DLD1 (cell line): ENCODE data around the gene TUBA8.
"Not testable (repeated sequence)": the region's sequence is repeated elsewhere in the genome, so short reads cannot be mapped to it uniquely, and the experiment has no call there.

Experiments
- in situ Hi-C: cut with HindIII; loops from 2 replicates; pipeline ENCODE4 v1.10.0; 2017; ENCODE audit warnings: low sequenced_read_pairs

Gene TUBA8

GRCh38 chr22:18104566-18104965 is 6.0 kb upstream of the TUBA8 start:
- in situ Hi-C loops: no loop called here

GRCh38 chr22:18105981-18106380 is 4.6 kb upstream of the TUBA8 start:
- in situ Hi-C loops: not testable (repeated sequence)

GRCh38 chr22:18106550-18107341 is 3.9 kb upstream of the TUBA8 start:
- in situ Hi-C loops: not testable (repeated sequence)

- in situ Hi-C loops: no loop called here
Measured at GRCh38 chr22:18108187-18108586, 2.4 kb upstream of the TUBA8 start.

GRCh38 chr22:18109410-18110193 is 1.0 kb upstream of the TUBA8 start:
- in situ Hi-C loops: no loop called here

- in situ Hi-C loops: no loop called here
Measured at GRCh38 chr22:18110954-18111758, 547 bp downstream of the TUBA8 start.

GRCh38 chr22:18111759-18112330 is 1.2 kb downstream of the TUBA8 start:
- in situ Hi-C loops: no loop called here

- in situ Hi-C loops: no loop called here
Measured at GRCh38 chr22:18112440-18112839, 1.8 kb downstream of the TUBA8 start.

GRCh38 chr22:18113680-18114394 is 3.2 kb downstream of the TUBA8 start:
- in situ Hi-C loops: no loop called here

GRCh38 chr22:18114495-18114894 is 3.9 kb downstream of the TUBA8 start:
- in situ Hi-C loops: no loop called here

- in situ Hi-C loops: no loop called here
Measured at GRCh38 chr22:18114976-18115652, 4.5 kb downstream of the TUBA8 start.

- in situ Hi-C loops: no loop called here
Measured at GRCh38 chr22:18115906-18116371, 5.3 kb downstream of the TUBA8 start.

- in situ Hi-C loops: no loop called here
Measured at GRCh38 chr22:18116634-18117033, 6.0 kb downstream of the TUBA8 start.

GRCh38 chr22:18118345-18118915 is 7.8 kb downstream of the TUBA8 start:
- in situ Hi-C loops: no loop called here

GRCh38 chr22:18119409-18120110 is 9.0 kb downstream of the TUBA8 start:
- in situ Hi-C loops: no loop called here

GRCh38 chr22:18120857-18121256 is 10.2 kb downstream of the TUBA8 start:
- in situ Hi-C loops: no loop called here

GRCh38 chr22:18121506-18121905 is 10.9 kb downstream of the TUBA8 start:
- in situ Hi-C loops: no loop called here

- in situ Hi-C loops: no loop called here
Measured at GRCh38 chr22:18121954-18122554, 11.4 kb downstream of the TUBA8 start.
